Ishikawa (cell line): Measurements from ENCODE around the gene USP33.

Experiments
- RAD21 ChIP-seq: IDR thresholded peaks from 2 replicates; pipeline ENCODE4 v1.6.1; 2012; ENCODE audit warnings: low read depth
- YY1 ChIP-seq: IDR thresholded peaks from 2 replicates; pipeline ENCODE4 v1.6.1; 2012; ENCODE audit warnings: low read depth

DNA sequence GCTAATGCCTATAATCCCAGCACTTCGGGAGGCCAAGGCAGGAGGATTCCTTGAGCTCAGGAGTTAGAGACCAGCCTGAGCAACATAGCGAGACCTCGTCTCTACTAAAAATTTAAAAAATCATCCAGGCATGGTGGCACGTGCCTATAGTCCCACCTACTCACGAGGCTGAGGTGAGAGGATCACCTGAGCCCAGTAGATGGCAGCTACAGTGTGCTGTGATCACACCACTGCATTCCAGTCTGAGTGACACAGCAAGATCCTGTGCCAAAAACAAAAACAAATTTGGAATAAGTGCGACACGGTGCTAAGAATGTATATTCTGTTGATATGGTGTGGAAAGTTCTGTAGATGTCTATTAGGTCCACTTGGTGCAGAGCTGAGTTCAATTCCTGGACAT lies 15.1 kb downstream of the USP33 start:
- TF ChIP-seq YY1 = no peak
- peak; percentile 22; the same call in 1 of the 2 replicates for TF ChIP-seq RAD21
